ENCODE results near the gene SOHLH2. TPM values are rescaled to one million over a fixed set of nuclear protein-coding genes. Genes with fewer than 3 reads are reported as not detected.

Gene SOHLH2
- total RNA-seq, 1 experiment from 2014 or later, result 5.8 TPM

GRCh38 chr13:36188441-36188840 is 25.9 kb downstream of the SOHLH2 start (continued):
- TF ChIP-seq CTCF (IDR thresholded peaks at IDR 0.05), result no peak
- TF ChIP-seq FOXK1 (CRISPR knock-in tag; IDR thresholded peaks at IDR 0.05), result no peak
- TF ChIP-seq ZNF121 (CRISPR knock-in tag; IDR thresholded peaks at IDR 0.05), result no peak
- TF ChIP-seq NR1H2 (CRISPR knock-in tag; IDR thresholded peaks at IDR 0.05), result no peak
- no peak for TF ChIP-seq MYBL2 (CRISPR knock-in tag; IDR thresholded peaks at IDR 0.05)
- TF ChIP-seq ZBTB21 (CRISPR knock-in tag; IDR thresholded peaks at IDR 0.05; ENCODE audit: borderline replicate concordance), result no peak

- POLR2A ChIA-PET, result no interaction called here
- peaks cover 5% of the 10 kb centered on the region for H3K9me3 Mint-ChIP-seq
- CTCF ChIA-PET, result no interaction called here
These were observed 30.5 kb downstream of the SOHLH2 start for GRCh38 chr13:36183901-36184300.

More at GRCh38 chr13:36183901-36184300, 30.5 kb downstream of the SOHLH2 start:
- DNase-seq (ENCODE audit: low spot score) (no peak), ATAC-seq (no peak)
- no peaks in the 10 kb centered on the region for H3K27me3 Mint-ChIP-seq (ENCODE audit: low read depth)
- TF ChIP-seq MYBL2 (CRISPR knock-in tag; IDR thresholded peaks at IDR 0.05) (no peak), NFATC4 (CRISPR knock-in tag; IDR thresholded peaks at IDR 0.05) (no peak), HMGA2 (CRISPR knock-in tag; IDR thresholded peaks at IDR 0.05) (no peak), JAZF1 (CRISPR knock-in tag; IDR thresholded peaks at IDR 0.05) (no peak), RORB (CRISPR knock-in tag; IDR thresholded peaks at IDR 0.05) (no peak), ZNF138 (CRISPR knock-in tag; conservative IDR thresholded peaks at IDR 0.05) (no peak), PRDM15 (CRISPR knock-in tag; IDR thresholded peaks at IDR 0.05) (no peak), ZNF532 (CRISPR knock-in tag; IDR thresholded peaks at IDR 0.05; ENCODE audit: borderline replicate concordance) (no peak), ETV6 (CRISPR knock-in tag; IDR thresholded peaks at IDR 0.05) (no peak), FOXP4 (CRISPR knock-in tag; IDR thresholded peaks at IDR 0.05) (no peak), CBFB (CRISPR knock-in tag; IDR thresholded peaks at IDR 0.05; ENCODE audit: low read depth) (no peak), IRF2 (CRISPR knock-in tag; IDR thresholded peaks at IDR 0.05; ENCODE audit: borderline replicate concordance, low read depth) (no peak), ATF6 (CRISPR knock-in tag; IDR thresholded peaks at IDR 0.05) (no peak), PRRX2 (CRISPR knock-in tag; IDR thresholded peaks at IDR 0.05) (no peak), PREB (CRISPR knock-in tag; IDR thresholded peaks at IDR 0.05; ENCODE audit: borderline replicate concordance) (no peak), USF1 (CRISPR knock-in tag; IDR thresholded peaks at IDR 0.05) (no peak)
- H3K36me3 Mint-ChIP-seq, result peaks cover 11% of the 10 kb centered on the region
- H3K4me3 Mint-ChIP-seq, result no peak overlapping the region
- H3K4me1 Mint-ChIP-seq, result no peaks in the 10 kb centered on the region
- H3K27ac Mint-ChIP-seq, result no peak overlapping the region

Data from WTC11 (cell line).